Activated B cell treated with CpG ODN at 0.5 μM for 24 hours (primary cell): ENCODE results near the gene OTUD3. TPM values are rescaled to one million over a fixed set of nuclear protein-coding genes. Genes with fewer than 3 reads are reported as not detected.

Experiments used
- ATAC-seq: fragments of 200-7000 bp; cut with Tn5 transposase; one replicate; pipeline ENCODE4 v1.10.0; 2021; ENCODE audit warnings: low read depth, mild to moderate bottlenecking, moderate library complexity
- CTCF ChIA-PET: fragments of 350-600 bp; sonication (Branson Sonifier 250); formaldehyde crosslinking; loops from one replicate; lab custom pipeline; 2021; ENCODE audit warnings: antibody characterized with exemption; lab: Charles Lee
- POLR2A ChIA-PET: fragments of 350-600 bp; sonication (Branson Sonifier 250); formaldehyde crosslinking; loops from one replicate; lab custom pipeline; 2021; ENCODE audit warnings: antibody characterized with exemption; lab: Charles Lee
- DNase-seq: peaks from one replicate; pipeline ENCODE4 v3.0.0; 2022
- H3K27ac Mint-ChIP-seq: one replicate; pipeline ENCODE4 v1.8.0; 2020; ENCODE audit warnings: mixed read lengths
- H3K27me3 Mint-ChIP-seq: one replicate; pipeline ENCODE4 v1.8.0; 2021; ENCODE audit warnings: mixed read lengths
- H3K36me3 Mint-ChIP-seq: one replicate; pipeline ENCODE4 v1.8.0; 2021; ENCODE audit warnings: low read depth, mixed read lengths
- H3K4me1 Mint-ChIP-seq: one replicate; pipeline ENCODE4 v1.8.0; 2021; ENCODE audit warnings: mixed read lengths
- H3K4me3 Mint-ChIP-seq: one replicate; pipeline ENCODE4 v1.8.0; 2020; ENCODE audit warnings: mild to moderate bottlenecking, mixed read lengths
- H3K9me3 Mint-ChIP-seq: one replicate; pipeline ENCODE4 v1.8.0; 2020; ENCODE audit warnings: mixed read lengths
- CTCF ChIP-seq: fragments of 200-600 bp; IDR thresholded peaks from one replicate; pipeline ENCODE4 v1.8.0; 2022; ENCODE audit warnings: antibody characterized with exemption, mild to moderate bottlenecking
- intact Hi-C: fragments of 100-400 bp; cut with micrococcal nuclease; formaldehyde crosslinking; loops from one replicate; pipeline ENCODE4 v1.15.1; 2024
- total RNA-seq: library from RNA; stranded (reverse); gene quantifications from 2 replicates; pipeline ENCODE4 v1.2.3, GENCODE V29; 2022

The OTUD3 gene
- total RNA-seq, 1 donor from 2014 or later, result 14.2 TPM

DNA sequence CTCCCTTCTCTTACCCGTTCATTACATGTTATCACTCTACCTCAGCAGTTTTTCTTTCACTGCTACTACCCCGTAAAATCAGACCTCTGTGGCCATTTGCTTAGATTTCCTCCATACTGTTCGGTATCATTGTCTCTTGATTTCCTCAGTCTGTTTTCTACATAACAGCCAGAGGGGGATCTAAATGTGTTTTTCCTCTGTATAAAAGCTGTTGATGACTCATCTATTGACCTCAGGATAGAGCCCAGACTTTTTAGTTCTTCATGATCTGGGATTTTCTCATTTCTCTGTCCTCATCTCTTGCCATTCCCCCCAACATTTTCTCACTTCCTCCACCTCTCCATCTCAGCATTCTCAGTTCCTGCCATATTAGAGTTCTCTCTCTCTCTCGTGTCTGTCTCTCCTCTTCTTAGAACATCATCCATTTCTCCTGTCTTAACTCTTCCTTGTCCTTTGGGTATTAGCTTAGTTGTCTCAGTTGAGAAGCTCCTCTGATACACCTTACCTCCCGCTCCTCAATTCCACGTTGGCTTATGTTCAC, 10.5 kb downstream of the OTUD3 start:
- H3K27me3 Mint-ChIP-seq, result no peaks in the 10 kb centered on the region
- TF ChIP-seq CTCF, result no peak
- no peak for ATAC-seq
- ChIA-PET POLR2A (no interaction called here), CTCF (no interaction called here)
- intact Hi-C loops, result no loop called here
- DNase-seq, result no peak
- no peaks in the 10 kb centered on the region for H3K9me3 Mint-ChIP-seq
- no peak overlapping the region for H3K27ac Mint-ChIP-seq
- peaks cover 68% of the 10 kb centered on the region for H3K36me3 Mint-ChIP-seq
- H3K4me1 Mint-ChIP-seq, result peaks cover 5% of the 10 kb centered on the region
- H3K4me3 Mint-ChIP-seq, result no peak overlapping the region

DNA sequence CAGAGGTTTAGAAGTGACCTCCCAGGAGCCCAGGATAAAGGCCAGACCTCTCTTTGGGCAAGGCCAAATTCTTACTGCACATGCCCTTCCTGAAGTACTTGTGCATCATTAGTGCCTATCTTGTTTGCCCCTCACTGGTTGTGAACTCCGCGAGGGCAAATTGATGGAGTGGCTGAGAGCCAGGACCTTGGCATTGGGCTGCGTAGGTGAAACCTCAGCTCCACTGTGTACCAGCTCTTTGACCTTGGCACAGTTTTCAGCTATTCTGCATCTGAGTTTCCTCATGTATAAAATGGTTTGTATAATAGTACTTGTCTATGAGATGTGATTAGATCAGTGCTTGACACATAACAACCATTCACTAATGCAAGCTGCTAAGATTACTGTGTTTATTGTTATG, 11.5 kb downstream of the OTUD3 start:
- DNase-seq, result no peak
- ChIA-PET POLR2A (no interaction called here), CTCF (no interaction called here)
- no peak for ATAC-seq
- intact Hi-C loops, result no loop called here
- H3K27ac Mint-ChIP-seq, result no peak overlapping the region
- no peak overlapping the region for H3K4me3 Mint-ChIP-seq
- peaks cover 69% of the 10 kb centered on the region for H3K36me3 Mint-ChIP-seq
- H3K27me3 Mint-ChIP-seq, result no peaks in the 10 kb centered on the region
- no peaks in the 10 kb centered on the region for H3K9me3 Mint-ChIP-seq
- peaks cover 5% of the 10 kb centered on the region for H3K4me1 Mint-ChIP-seq
- no peak for TF ChIP-seq CTCF

- Mint-ChIP-seq H3K4me1 (peaks cover 5% of the 10 kb centered on the region), H3K9me3 (no peaks in the 10 kb centered on the region), H3K36me3 (peaks cover 74% of the 10 kb centered on the region), H3K27me3 (no peaks in the 10 kb centered on the region), H3K4me3 (no peak overlapping the region), H3K27ac (no peak overlapping the region)
- CTCF ChIA-PET, result no interaction called here
- DNase-seq (no peak), ATAC-seq (no peak)
- TF ChIP-seq CTCF, result no peak
- intact Hi-C loops, result no loop called here
- POLR2A ChIA-PET, result interaction anchor here (0.6 kb wide), 2 partner anchors 12 to 611 kb away, joined by 3 to 7 read pairs; partner anchors contain the start of gene OTUD3
Measured at GRCh38 chr1:19894218-19894617, 12.0 kb downstream of the OTUD3 start.

- ChIA-PET POLR2A (no interaction called here), CTCF (no interaction called here)
- Mint-ChIP-seq H3K4me3 (no peak overlapping the region), H3K9me3 (peaks cover 2% of the 10 kb centered on the region), H3K36me3 (peaks cover 74% of the 10 kb centered on the region), H3K4me1 (no peaks in the 10 kb centered on the region), H3K27ac (no peak overlapping the region), H3K27me3 (no peaks in the 10 kb centered on the region)
- DNase-seq, result no peak
- ATAC-seq, result no peak
- TF ChIP-seq CTCF, result no peak
- intact Hi-C loops, result no loop called here
Measured at GRCh38 chr1:19901653-19902052, 19.5 kb downstream of the OTUD3 start.

- H3K4me3 Mint-ChIP-seq, result no peak overlapping the region
- no peak overlapping the region for H3K27ac Mint-ChIP-seq
- H3K9me3 Mint-ChIP-seq, result peaks cover 2% of the 10 kb centered on the region
- DNase-seq (no peak), ATAC-seq (no peak)
- intact Hi-C loops, result no loop called here
- CTCF ChIA-PET, result no interaction called here
- no peaks in the 10 kb centered on the region for H3K27me3 Mint-ChIP-seq
- POLR2A ChIA-PET, result no interaction called here
- H3K4me1 Mint-ChIP-seq, result no peaks in the 10 kb centered on the region
- no peak for TF ChIP-seq CTCF
- peaks cover 81% of the 10 kb centered on the region for H3K36me3 Mint-ChIP-seq
Measured at GRCh38 chr1:19903621-19904020, 21.4 kb downstream of the OTUD3 start.
